NT2/D1 (cell line): ENCODE data around the gene SRA1.

Source experiments
- YY1 ChIP-seq: IDR thresholded peaks from 2 replicates; pipeline ENCODE4 v1.6.1; 2011; ENCODE audit not compliant: insufficient read length, insufficient read depth
- ZNF274 ChIP-seq: IDR thresholded peaks from 2 replicates; pipeline ENCODE4 v1.6.1; 2011; ENCODE audit warnings: mild to moderate bottlenecking, low read depth, low read length

DNA sequence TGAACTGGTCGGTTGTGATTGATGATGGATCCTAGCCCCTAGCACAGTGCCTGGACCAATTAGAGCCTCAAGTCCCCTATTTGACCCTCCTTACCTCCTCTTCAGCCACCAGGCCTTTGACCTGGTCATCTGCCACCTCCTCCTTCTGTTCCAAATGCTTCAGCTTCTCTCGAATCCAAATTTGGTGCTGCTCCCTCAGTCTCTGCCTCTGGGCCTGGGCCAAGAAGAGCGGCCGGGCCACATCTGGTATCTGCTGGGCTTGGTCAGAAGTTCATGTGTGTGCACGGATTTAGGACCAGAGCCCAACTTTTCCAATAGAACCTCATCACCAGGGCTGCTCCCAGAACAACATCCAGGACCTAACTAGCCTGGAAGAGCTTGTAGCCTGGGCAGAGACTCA, 13.8 kb upstream of the SRA1 start:
- TF ChIP-seq ZNF274 (no peak), YY1 (no peak)
